DOHH2 (cell line): ENCODE results near the gene SMCHD1.
"Not testable (repeated sequence)": the region's sequence is repeated elsewhere in the genome, so short reads cannot be mapped to it uniquely, and the experiment has no call there.

Experiments used
- CTCF ChIP-seq: fragments of 200-600 bp; sonication (generic); IDR thresholded peaks from one replicate; pipeline ENCODE4 v1.5.1; 2014; ENCODE audit warnings: antibody characterized with exemption, mild to moderate bottlenecking, low read depth, low read length; ENCODE audit not compliant: poor library complexity, severe bottlenecking
- EZH2phosphoT487 ChIP-seq: fragments of 200-600 bp; sonication (generic); IDR thresholded peaks from 2 replicates; pipeline ENCODE4 v1.6.1; 2017; ENCODE audit warnings: borderline replicate concordance, mild to moderate bottlenecking, antibody characterized with exemption, low read length, moderate library complexity, mixed read lengths

- not testable (repeated sequence) for TF ChIP-seq CTCF, EZH2phosphoT487
These were observed 23.4 kb downstream of the SMCHD1 start for GRCh38 chr18:2678933-2679332.
